Head of caudate nucleus (tissue), 42 donors: ENCODE measurements around the gene ALAS1.
A peak's percentile ranks its signal among the peaks of the same experiment; 100 is the strongest.

ENCODE experiments used
- DNase-seq, 42 donors: peaks; one replicate each; pipeline versions ENCODE4 v3.0.0 to v3.0.0-alpha.2; 2020 to 2021; ENCODE audit warnings: mixed read lengths in 7 of 42
- intact Hi-C: fragments of 100-400 bp; cut with DNase I; formaldehyde crosslinking; loops from one replicate; pipeline ENCODE4 v1.15.0; 2022

The ALAS1 gene

DNA sequence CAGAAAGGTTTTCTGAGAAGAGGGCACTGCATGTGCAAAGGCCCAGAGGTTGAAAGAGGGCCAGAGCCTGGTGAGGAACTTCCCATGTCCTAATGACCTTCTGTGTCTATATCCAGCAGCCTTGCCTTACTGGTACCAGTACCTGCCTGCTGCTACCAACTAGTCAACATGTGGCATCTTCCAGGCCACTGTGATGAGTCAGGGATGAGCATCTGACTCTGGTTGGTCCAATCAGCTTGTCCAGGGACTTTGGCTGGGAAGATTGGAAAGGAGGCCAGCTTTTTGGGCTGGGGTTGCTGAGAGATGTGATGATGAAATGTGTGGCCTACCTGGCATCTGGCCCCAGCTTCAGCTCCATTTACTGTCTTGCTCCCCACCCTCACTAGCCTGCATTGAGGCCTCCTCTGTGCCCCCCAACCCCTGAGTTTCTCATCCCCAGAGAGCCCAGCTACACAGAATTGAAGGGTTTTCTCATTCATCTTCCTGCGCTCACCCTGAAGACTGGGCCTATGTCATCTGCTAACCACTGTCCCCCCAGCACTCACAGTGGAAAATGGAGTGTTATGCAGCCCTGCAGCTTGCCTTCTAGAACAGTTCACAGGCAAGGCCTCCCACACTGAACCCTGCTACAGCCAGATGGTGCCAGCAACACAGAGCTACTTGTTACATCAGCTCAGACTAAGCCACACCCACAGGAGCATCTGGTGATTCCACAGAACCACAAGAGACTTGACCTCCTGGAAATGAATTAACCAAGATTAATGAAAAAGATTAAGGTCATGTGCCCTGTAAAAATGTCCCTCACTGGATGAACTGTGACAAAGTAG lies 42.3 kb downstream of the ALAS1 start:
- intact Hi-C loops = no loop called here
- DNase-seq = peak in 30 of 42 donors; percentile 26 to 78 (median 59)

DNA sequence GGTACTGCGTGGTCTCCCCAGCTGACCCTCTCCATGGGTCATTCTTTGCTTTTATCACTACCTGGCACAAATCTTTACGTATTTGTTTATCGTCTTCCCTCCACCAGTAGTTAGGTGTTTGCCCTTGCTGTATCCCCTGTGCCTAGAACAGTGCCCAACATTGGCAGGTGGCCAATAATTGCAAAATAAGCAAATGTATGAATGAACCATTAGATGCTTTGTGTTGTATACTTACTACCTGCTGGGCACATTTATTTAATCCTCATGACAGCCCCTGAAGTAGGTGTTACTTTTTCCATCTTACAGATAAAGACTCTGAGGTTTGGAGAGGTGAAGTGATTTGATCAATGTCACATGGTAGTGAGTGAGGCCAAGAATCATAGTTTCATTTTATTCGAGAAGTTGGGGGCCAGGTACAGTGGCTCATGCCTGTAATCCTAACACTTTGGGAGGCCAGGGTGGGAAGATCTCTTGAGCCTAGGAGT lies 43.0 kb downstream of the ALAS1 start:
- intact Hi-C loops = no loop called here
- peak in 1 of 42 donors; percentile 11 for DNase-seq

DNA sequence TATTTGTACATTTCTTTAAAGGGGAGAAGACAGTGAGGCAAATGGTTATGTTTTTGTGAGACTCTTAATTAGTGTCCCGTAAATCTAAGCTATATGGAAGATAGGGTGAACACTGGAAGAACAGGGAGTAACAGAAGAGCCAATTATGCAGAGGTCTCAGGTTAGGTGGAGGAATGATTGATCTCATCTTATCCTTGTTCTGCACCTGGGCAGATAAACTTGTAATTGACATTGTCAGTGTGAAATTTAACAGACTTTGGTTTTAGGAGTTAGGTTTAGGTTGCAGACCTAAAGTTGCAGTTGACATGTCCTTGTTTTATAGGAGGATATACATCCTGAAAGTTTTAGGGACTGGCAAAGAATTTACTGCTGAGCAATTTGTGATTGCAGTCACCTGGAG lies 44.1 kb downstream of the ALAS1 start:
- DNase-seq = no peak
- intact Hi-C loops = no loop called here

DNA sequence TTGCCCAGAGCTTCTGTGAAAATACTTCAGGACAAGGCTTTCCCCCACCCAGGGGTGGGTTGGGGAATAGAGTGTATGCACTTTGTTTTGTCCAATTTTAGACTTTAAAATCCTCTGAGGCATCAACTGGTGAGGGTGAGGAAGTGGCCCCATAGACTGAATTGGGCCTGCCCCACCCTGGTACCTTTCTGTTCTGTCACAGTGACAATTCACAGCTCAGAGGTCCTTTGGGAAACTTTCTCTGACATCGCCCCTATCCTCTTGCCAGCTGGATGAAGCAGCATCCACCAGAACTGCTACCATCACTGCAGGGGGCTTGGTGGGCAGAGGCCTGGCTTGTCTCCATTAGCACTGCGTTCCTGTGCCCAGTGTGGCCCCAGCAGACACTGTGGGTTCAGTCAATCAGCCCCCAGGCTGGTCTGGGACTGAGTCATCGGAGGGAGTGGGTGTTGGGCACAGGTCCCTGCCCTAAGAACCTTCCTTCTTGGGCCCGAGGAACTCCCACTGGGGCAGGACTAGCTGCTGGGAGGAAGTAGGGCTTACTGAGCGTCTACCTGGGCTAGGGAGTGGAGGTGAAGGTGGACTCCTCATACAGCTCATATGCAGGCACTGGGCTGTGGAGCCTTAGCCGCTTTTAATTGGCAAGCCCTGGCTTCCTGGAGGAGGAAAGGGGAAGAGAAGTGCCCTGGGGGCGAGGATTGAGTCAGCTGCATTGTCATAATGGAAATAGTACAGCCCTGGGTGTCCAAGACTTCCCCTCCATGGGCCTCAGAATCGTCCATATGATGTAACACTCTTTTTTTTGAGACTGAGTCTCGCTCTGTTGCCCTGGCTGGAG lies 46.0 kb downstream of the ALAS1 start:
- peak in 11 of 42 donors; percentile 5 to 51 (median 36) for DNase-seq
- intact Hi-C loops = no loop called here

DNA sequence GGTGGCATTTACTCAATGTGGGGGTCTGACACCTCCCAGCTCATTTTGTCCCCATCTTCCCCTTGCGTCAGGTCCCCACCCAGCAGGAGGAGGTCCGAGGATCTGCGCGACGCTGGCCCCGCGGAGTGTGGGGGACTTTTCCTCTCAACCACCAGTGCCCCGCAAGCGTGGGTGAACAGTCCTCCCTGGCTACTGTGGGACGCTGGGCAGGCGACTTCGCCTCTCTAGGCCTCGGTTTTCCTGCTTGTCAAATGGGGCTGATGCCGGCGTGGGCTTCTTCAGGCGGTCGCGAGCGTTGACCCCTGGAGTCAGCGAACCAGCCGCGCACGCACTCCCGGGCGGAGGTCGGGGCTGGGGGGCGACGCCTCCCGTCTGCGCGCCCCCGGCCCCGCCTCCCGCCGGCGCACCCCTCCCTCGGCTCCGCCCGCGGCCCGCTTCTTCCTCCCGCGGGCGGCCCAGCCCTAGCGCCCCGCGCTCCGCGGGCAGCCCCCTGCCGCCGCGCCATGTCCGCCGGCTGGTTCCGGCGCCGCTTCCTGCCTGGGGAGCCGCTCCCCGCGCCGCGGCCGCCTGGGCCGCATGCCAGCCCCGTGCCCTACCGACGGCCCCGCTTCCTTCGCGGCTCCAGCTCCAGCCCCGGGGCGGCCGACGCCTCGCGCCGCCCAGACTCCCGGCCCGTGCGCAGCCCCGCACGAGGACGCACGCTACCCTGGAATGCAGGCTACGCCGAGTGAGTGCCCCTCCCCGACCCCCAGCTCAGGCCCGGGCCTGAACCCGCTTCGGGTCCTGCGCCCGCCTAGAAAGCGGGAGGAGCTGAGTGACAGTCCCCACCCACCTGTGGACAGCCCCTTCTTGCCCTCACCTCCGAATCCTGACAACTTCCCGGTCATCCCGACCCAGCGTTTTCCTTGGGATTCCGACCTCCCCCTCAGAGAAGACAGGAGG lies 47.6 kb downstream of the ALAS1 start, which contains the start of gene PPM1M:
PPM1M (plus strand) TSS at position 438 of the 942 bp plus-strand sequence; CDS start at position 504, 66 bp downstream.
- DNase-seq = peak in 17 of 42 donors; percentile 17 to 62 (median 37)
- intact Hi-C loops = no loop called here

DNA sequence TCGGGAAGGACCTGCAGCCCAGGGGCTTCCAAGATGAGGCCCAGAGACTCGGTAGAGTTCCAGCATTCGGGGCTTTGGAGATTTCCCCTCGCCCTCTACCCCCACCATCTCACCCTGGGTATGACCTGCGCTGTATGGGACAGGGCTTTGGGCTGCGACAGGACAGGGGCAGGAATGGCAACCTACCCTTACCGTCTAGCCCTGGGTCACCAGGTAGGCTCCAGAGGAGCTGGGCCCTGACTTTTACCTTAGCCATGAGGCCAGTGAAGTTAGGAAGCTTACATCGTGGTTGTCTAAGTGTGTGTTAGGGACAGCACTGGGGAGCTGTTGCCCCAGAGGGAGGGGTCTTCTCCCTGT lies 48.3 kb downstream of the ALAS1 start:
- DNase-seq = no peak
- intact Hi-C loops = no loop called here

DNA sequence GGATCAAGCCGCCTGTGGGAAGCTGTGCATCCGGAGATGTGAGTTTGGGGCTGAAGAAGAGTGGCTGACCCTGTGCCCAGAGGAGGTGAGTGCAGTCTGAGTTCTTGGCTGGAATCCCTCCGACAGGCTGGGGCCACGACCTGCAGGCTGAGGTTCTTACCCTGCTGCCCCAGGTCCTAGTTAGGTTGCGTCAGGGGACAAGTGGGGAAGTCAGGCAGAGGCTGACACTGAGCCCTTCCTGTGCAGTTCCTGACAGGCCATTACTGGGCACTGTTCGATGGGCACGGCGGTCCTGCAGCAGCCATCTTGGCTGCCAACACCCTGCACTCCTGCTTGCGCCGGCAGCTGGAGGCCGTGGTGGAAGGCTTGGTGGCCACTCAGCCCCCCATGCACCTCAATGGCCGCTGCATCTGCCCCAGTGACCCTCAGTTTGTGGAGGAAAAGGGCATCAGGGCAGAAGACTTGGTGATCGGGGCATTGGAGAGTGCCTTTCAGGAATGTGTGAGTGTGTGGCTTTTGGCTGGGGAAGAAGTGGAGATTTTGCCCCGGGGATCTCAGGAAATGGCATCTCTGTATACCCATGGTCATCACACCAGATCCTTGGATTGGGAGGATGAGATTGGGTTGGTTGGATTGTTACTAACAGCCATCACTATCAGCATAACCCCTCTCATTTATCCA lies 48.9 kb downstream of the ALAS1 start:
- peak in 5 of 42 donors; percentile 19 to 44 (median 33) for DNase-seq
- intact Hi-C loops = no loop called here

DNA sequence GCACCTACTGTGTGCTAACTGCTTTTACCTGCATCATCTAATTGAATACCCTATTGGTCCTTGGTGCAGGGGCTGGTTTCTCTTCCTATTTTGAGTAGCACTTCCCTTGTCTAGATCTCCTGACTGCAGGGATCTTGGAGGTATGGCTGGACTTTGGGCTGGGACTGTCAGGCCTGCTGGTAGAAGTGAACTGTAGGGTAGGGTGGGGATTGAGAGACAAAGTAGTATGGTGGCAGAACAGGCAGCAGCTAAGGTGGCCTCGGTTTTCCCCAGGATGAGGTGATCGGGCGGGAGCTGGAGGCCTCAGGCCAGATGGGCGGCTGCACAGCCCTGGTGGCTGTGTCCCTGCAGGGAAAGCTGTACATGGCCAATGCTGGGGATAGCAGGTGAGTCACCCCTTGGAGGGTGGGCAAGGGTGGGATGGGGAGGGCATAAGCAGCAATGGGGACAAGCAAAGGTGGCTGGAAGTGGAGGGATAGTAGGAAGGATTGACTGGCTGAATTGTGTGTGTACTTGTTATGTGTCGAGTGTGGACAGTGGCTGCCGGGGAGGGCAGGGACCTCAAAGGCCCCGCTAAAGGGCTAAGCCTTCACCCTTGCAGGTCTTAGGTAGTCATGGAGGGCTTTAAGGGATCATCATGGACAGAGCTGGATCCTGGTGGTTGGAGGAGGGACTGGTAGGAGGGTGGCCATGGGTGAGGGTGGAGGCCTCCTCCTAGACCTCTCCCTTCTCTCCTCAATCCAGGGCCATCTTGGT lies 49.6 kb downstream of the ALAS1 start:
- DNase-seq = peak in 3 of 42 donors; percentile 8 to 26 (median 14)
- intact Hi-C loops = no loop called here

DNA sequence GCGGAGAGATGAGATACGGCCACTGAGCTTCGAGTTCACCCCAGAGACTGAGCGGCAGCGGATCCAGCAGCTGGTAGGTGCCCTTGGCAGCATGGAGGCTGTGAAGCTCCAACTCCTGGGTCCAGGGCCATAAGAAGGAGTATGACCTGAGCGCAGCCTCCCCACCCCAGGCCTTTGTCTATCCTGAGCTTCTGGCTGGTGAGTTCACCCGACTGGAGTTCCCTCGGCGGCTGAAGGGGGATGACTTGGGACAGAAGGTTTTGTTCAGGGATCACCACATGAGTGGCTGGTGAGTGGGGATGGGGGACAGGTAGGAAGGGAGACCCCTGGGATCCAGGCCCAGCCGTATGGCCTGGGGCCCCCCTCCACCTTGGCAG lies 50.2 kb downstream of the ALAS1 start:
- peak in 3 of 42 donors; percentile 11 to 27 (median 26) for DNase-seq
- intact Hi-C loops = no loop called here

DNA sequence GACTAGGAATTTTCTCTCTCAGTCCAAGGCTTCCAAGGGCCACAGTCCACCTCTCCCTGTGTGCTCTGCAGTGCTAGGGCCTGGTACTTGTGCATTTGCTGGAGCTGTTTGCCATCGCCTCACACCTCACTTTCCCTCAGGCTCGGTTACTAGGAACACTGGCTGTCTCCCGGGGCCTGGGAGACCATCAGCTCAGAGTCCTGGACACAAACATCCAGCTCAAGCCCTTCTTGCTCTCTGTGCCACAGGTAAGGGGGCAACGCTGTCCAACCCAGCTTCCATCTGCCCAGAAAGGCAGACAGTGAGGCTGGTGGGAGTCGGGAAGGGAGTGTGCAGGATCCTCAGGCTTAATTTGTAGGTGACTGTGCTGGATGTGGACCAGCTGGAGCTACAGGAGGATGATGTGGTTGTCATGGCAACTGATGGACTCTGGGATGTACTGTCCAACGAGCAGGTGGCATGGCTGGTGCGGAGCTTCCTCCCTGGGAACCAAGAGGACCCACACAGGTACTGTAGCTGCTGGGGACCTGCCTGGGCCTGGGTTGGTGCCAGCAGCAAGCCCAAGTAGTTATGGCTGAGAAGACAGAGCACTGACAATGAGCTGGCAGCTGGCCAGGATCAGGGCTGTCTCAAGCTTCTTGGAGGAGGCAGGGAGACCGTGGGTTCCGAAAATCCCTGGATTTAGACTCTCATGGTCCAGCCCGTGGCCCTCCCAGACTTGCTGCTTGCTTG lies 51.0 kb downstream of the ALAS1 start:
- peak in 17 of 42 donors; percentile 27 to 70 (median 50) for DNase-seq
- intact Hi-C loops = no loop called here

DNA sequence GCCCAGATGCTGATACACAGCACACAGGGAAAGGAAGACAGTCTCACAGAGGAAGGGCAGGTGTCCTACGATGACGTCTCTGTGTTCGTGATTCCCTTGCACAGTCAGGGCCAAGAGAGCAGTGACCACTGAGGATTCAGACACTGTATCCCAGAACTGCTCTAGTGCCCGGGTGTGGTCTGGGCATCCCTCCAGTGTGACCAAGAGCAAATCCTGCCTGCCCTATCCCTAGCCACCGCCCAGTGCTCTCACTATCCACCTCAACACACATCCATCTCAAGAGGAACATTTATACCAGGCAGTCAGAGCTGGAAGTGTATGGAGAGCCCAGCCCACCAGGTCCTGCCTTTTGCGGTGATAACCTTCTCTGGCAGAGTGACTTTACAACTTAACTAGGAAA lies 51.7 kb downstream of the ALAS1 start:
- DNase-seq = peak in 2 of 42 donors; percentile 15 to 20
- intact Hi-C loops = no loop called here

DNA sequence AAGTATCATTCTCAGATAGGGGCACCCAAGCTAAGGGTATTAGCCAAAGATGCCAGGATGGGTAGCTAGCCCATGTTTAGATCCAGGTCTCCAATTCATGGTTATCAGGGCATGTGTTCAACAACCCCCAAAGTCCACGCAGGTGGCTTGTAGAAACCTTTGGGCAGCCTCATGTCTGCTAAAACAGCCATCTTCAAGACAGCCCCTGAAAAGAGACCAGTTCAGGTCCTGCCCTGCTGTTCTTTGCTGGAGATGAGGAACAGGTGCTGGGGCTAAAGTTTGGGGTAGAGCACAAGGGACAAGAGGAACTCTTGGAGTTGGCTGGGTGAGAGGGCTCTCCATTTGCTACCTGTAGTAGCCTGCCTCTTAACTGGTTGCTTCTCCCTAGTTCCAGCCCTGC lies 52.2 kb downstream of the ALAS1 start:
- intact Hi-C loops = no loop called here
- DNase-seq = peak in 2 of 42 donors; percentile 15 to 18

DNA sequence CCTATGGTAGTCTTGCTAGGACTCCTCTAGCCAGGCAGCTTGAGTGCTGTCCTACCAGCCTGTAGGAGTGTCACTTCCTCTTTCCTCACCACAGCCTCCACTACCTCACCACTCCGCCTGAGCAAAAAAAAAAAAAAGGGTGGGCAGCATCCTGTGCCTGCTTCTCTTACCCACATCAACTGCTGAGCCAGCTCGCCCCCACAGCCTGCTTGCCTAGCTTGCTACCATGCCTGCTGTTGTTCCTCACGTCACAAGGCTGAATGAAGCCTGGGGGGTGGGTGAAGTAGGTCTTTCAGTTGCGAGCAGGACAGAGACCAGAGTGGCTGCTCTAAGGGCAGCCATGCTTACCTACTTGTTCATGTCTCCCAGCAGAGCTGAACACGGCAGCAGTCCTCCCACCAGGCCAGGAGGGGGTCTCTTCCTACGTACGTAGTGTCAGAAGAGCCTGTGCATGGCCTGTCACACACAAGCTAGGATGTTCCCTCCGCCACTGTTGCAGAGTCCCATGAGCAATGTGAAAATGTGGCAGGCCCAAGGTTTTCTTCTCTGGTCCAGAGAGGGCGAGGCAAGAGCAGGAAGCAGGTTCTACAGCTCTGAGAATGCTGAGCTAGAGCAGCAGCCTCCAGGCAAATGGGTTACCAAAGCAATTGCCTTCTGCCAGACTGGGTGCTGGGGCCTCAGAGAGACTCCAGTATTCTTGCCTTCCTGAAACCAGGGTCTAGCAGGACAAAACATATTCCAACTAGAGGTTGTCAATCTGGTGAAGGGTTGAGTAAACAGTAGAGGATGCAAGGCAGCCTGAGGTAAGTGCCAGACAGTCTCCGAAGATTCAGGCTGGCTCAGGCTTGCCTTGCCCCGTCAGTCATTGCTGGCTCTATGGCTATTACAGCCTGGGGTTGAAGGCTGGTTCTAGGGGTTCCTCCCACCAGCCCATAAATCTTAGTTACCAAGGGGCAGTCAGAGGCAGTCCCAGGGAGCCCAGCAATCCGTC lies 55.6 kb downstream of the ALAS1 start:
- intact Hi-C loops = no loop called here
- DNase-seq = peak in 41 of 42 donors; percentile 52 to 90 (median 76)

DNA sequence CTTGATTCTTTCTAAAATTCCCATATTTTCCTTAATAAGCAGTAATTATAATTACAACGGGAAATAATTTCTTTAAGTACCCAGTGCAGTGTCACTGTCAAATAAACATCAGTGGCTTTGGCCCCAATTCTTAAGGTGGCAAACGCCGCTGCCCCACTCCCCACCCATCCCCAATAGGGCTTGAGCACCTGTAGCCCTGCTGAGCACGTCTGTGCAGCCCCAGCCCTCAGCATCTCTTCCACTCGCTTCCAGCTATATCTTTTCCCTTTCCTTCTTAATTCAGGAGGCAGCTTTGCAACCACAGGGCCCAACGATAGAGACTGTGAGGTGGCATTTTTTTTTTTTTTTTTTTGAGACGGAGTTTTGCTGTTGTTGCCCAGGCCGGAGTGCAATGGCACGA lies 56.6 kb downstream of the ALAS1 start:
- intact Hi-C loops = no loop called here
- peak in 2 of 42 donors; percentile 12 to 23 for DNase-seq

DNA sequence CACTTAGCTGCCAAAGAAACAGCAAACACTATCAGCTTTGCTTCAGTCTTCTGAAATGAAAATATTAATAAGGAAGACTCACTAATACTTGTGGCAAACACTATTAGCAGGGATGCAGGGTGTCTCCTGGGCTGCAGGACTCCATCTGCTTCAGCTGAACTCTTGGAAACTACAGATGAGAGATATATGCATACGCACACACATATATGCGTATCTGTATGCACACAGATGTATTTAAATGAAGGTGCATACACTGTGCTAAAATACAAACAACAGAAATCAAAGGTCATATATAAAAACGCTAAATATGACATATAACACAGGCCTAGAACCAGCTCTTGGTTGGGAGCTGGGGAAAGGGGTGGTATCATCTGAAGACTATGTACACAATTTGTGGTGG lies 58.2 kb downstream of the ALAS1 start:
- intact Hi-C loops = no loop called here
- DNase-seq = no peak

DNA sequence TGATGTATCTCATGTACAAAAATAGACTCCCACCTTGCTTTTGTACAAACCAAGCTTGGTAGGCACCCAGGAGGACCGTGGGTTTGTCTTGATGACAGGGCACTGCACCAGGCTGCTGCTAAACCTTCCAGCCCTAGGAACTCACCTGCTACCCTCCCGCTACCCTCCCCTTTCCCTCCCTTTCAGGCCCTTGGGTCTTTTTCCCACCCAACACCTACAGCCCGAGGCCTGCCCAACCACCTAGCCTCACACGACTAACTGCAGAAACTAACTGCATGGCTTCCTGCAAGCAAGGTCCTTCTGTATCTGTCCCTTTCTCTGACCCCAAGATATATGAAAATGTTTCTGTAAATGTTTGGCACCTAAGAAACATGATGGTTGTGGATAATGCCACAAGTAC lies 58.7 kb downstream of the ALAS1 start:
- no peak for DNase-seq
- intact Hi-C loops = no loop called here
